ENCODE measurements around the gene PLLP. TPM values are rescaled to one million over a fixed set of nuclear protein-coding genes. Genes with fewer than 3 reads are reported as not detected.

The PLLP gene, protein sequence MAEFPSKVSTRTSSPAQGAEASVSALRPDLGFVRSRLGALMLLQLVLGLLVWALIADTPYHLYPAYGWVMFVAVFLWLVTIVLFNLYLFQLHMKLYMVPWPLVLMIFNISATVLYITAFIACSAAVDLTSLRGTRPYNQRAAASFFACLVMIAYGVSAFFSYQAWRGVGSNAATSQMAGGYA
- total RNA-seq = 1.6 TPM

DNA sequence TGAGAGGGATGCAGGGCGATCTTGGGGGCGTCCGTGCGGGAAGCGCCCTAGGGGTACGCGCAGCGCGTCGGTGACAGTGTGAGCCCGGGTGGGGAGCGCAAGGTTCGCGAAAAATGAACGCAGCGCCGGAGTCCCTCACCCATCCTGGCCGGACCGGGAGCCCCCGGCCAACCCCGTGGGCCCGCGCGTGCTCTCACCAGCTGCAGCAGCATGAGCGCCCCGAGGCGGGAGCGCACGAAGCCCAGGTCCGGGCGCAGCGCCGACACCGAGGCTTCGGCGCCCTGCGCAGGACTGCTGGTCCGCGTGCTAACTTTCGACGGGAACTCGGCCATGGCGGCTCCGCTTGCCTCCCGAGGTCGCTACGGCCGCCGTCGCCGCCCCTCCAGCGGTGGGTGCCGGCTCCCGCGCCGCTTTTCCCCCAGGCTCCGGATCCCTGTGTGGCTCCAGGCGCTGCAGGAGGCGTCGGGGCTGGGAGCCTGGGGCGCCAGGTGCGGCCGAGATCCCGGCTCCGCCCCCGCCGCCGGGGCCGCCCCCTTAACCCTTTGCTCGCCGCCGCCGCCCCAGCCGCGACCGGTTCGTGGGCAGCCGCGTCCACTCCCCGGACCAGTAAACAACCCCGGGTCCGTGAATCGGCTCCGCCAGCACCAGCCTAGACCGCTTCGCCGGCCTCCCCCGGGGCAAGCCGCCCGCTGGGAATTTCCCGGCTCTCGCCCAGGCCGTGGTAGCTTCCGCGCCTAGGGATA is at the start of gene PLLP:
TSS of gene PLLP (minus strand) at position 464 of the 743 bp plus-strand sequence. CDS start at position 332, 132 bp downstream.
- DNase-seq (ENCODE audit: low spot score in 2 of 2) = peak; percentile 86 to 89
- no peak for FAIRE-seq

DNA sequence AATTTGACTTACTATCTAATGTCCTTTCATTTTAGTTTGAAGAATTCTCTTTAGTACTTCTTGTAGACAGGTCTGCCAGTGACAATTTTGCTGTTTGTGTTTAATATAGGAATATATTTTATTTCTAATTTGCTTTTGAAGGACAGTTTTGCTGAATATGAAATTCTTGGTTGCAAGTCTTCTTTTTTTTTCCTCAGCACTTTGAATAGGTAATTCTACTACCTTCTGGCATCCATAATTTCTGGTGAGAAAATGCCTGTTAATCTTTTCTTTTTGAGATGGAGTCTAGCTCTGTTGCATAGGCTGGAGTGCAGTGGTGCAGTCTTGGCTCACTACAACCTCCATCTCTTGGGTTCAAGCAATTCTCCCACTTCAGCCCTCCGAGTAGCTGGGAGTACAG is 48.9 kb upstream of the PLLP start:
- FAIRE-seq (no peak), DNase-seq (ENCODE audit: low spot score in 2 of 2) (no peak)

DNA sequence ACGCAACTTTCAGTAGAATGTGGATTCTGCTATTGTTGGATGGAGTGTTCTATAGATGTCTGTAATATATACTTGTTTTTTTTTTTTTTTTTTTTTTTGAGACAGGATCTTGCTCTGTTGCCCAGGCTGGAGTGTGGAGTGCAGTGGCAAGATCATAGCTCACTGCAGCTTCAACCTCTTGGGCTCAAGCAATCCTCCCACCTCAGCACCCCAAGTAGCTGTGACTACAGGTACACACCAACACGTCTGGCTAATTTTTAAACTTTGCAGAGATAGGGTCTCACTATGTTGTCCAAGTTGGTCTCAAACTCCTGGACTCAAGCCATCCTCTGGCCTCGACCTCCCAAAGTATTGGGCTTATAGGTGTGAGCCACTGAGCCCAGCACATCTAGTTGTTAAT is 46.9 kb upstream of the PLLP start:
- FAIRE-seq = no peak
- no peak for DNase-seq (ENCODE audit: low spot score in 2 of 2)

DNA sequence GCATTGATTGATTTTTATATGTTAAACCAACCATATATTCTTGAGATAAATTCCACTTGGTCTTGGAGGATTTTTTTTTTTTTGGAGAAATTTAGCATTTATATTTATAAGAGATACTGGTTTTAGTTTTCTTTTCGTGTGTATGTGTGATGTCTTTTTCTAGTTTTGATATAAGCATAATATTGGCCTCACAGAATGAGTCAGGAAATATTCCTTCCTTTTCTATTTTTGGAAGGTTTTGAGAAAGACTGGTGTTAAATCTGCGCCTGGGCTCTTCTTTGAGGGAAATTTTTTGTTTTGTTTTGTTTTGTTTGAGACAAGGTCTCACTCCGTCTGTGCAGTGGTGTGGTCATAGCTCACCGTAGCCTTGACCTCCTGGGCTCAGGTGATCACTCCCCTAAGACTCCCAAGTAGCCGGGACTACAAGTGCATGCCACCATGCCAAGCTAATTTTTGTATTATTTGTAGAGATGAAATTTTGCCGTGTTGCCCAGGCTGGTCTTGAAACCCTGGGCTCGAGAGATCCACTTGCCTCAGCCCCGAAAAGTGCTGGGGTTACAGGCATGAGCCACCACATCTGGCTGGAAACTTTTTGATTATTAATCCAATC is 45.4 kb upstream of the PLLP start:
- FAIRE-seq = no peak
- DNase-seq (ENCODE audit: low spot score in 2 of 2) = no peak

DNA sequence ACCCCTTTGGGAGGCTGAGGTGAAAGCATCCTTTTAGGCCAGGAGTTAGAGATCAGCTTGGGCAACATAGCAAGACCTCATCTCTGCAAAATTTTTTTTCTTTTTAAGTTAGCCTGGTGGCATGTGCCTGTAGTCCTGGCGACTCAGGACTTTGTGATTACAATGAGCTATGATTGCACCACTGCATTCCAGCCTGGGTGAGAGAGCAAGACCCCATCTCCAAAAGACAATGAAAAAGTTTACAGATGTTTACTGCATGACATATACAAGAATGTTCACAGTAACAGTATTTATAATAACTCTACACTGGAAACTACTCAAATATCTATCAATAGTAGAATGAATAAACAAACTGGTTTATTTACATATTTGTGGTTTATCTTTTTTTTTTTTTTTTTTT is 41.0 kb upstream of the PLLP start:
- DNase-seq (ENCODE audit: low spot score in 2 of 2) = no peak
- FAIRE-seq = no peak

DNA sequence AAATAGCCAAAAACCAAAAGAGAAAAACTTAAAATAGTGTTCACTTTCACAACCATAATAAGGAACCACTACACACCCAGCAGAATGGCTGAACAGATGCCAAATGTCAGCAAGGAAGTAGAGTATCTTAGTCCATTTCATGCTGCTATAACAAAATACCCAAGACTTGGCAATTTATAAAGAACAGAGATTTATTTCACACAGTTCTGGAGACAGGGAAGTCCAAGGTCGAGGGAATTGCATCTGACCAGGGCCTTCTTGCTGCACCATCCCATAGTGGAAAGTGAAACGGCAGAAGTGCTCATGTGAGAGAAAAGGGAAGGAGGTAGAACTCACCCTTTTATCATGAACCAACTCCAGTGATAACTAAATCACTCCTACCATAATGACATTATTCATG is 40.3 kb upstream of the PLLP start:
- no peak for FAIRE-seq

DNA sequence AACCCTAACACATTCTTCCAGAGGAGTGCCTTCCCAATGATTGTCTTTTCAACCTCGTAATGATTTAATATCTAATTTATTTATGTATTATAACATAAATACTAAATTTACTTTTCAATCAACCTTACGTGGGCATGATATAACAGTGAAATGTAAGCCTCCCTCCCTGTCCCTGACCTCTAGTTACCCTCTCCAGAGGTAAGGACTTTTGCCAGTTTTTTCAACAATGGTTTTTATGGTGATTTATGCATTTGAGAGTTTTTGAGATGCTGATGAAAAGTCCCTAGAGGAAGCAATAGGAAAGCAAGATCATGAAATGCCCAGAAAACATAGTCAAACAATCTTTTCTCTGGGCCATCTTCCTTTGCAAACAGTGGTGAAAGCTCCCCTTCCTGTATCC is 35.2 kb upstream of the PLLP start:
- DNase-seq (ENCODE audit: low spot score in 2 of 2) = no peak

More for the DNA sequence above, 40.3 kb upstream of the PLLP start:
- no peak for DNase-seq (ENCODE audit: low spot score in 2 of 2)

DNA sequence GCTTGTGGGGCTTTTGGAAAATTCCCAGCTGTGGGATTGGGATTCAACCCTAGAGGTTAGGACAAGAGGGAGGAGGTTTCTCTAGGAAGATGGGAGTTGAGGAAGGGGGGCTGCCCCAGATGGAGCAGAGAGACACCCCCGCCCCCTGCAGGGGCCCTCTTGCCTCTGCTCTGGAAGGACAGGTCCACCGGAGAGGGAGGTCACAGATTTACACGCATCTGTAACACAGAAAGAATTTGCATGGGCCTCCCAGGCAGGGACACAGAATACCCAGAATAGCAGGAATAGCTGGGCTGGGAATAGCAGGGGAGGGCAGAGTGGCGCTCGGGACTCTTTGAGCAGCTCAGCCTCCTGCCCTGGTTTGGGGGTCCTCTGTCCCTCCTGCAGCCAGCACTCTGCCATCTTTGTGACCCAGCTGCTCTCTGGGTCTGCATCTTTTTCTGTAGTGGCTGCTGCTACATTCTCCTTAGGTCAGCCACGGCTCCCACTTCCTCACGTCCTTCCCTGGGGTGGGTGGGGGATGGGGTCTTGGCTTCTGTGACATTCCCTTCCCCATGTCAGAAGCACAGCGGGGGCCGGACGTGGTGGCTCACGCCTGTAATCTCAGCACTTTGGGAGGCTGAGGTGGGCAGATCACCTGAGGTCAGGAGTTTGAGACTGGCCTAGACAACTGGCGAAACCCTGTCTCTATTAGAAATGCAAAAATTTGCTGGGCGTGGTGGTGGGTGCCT is 33.9 kb upstream of the PLLP start:
- FAIRE-seq (no peak), DNase-seq (ENCODE audit: low spot score in 2 of 2) (no peak)

More for the DNA sequence above, 35.2 kb upstream of the PLLP start:
- FAIRE-seq = no peak

DNA sequence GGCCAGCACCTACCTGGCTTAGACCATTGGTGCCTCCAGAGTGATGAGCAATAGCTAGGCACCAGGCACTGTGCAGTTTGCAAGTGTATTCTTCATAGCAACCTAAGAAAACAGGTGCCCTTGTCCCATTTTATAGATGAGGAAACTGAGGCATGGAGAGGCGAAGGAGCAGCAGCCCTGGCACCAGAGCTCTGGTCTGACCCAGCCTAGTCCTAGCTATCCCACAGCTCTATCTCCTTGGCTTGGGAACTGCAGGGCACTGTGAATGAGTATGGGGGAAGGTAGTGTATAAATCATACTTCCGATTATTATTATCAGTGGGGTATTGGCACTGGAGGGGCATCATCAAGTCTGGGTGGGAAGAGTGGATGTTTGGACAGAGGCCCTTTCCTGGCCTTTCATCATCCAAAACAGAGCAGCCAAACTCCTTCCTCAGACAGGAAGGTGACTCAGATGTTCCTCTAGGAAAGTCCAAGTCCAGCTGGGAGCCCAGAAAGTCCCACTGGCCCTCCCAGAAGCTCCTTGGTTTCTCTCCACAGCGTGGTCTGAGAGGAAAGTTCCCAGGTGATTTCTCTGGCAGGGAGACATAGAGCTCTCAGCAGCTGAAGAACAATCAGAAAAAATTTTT is 32.0 kb upstream of the PLLP start:
- peak in 1 of 2 donors; percentile 27 for DNase-seq (ENCODE audit: low spot score in 2 of 2)
- no peak for FAIRE-seq

DNA sequence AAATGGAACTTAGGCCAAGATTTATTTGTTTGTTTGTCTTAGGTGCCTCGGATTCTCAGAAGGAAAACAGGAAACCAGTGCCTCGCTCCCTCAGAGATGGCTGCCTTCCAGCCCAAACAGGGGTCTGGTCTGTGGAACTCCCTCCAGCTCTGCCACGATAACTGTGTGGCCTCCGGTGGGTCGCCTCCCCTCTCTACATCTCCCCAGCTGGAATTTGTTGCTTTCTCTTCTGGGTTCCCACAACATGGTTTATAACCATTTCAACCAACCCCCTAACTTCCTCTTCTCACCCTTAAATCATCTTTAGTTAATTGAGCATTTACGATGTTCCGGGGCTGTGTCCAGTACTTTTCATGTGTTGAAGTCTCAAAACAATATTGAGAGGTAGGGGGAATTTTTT is 30.9 kb upstream of the PLLP start:
- DNase-seq (ENCODE audit: low spot score in 2 of 2) (no peak), FAIRE-seq (no peak)

DNA sequence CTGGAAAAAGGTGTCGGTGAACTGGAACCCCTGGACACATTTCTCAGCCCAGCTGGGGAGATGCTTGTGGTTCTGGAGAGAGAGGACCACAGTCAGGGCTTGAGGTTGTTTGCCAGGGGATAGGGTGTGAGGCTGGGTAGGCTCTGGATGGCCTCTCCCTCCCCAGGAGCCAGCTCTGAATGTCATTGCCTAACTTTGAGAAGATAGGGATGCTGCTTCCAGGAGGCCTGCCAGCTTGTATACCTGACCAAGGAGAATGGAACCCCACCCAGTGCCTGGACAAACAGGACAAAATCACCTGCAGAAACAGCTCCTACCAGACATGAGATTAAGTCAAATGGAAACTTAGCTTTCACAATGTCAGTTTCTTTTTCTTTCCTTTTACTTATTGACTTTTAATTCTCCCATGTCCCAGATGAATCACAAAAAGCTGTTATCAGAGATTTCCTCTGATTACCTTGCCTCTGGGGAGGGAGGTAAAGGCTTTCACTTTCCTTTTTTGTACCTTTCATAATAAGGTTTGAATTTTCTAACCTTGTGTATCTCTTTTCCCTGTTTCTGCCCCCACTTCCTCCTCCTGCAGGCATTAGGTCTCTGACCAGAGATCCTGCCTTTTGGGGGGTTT is 29.8 kb upstream of the PLLP start:
- DNase-seq (ENCODE audit: low spot score in 2 of 2) (no peak), FAIRE-seq (no peak)

DNA sequence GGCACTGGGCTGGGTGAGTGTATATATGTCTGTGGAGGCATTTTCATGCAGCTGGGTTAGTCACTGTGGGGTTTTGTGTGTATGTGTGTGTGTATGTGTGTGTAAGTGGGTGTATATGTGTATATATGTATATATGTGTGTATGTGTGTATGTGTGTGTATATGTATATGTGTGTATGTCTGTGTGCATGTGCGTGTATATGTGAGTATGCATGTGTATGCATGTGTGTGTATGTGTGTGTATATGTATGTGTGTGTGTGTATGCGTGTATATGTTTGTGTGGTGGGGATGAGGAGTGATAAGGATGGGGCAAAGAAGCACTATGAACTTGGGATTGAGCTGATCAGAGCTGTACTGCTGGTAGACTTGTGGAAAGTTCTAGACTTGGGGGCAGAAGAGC is 29.0 kb upstream of the PLLP start:
- FAIRE-seq (no peak), DNase-seq (ENCODE audit: low spot score in 2 of 2) (no peak)

DNA sequence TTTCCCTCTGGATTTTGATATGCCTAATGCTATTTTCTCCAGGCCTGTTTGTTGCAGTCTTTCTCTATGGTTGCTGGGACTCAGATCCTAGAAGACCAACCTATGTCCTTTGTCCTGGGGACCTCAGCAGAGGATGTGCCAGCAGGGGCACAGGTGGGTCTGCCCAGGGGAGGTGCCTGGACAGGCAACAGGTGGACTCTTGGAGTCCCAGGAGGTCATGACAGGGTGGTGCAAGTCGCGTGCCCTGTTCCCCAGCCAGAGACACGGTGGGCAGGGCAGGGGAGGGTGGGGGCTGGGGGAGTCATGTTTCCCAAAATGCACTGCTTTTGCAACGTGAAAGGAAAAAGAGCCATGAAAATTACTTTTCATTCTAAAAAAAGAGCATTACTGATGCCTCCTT is 26.3 kb upstream of the PLLP start:
- DNase-seq (ENCODE audit: low spot score in 2 of 2) (no peak), FAIRE-seq (no peak)

DNA sequence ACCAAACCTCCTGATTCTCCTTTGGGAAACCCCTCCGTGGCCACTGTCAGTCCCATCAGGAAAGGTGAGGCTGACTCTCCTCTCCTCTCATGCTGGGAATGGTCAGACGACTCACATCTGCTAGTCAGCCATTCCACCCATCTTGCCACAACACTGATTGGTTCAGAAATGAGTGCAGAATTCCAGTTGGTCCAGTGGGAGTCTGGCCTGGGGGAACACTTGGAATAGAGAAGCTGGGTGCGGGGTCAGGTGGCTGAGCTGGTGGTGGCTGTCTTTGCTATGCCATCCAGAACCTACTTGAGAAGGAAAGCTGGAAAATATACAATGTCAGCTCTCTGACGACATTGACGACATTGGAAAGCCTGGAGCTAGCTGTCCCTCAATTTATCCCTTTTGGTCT is 23.6 kb upstream of the PLLP start:
- FAIRE-seq (no peak), DNase-seq (ENCODE audit: low spot score in 2 of 2) (no peak)

DNA sequence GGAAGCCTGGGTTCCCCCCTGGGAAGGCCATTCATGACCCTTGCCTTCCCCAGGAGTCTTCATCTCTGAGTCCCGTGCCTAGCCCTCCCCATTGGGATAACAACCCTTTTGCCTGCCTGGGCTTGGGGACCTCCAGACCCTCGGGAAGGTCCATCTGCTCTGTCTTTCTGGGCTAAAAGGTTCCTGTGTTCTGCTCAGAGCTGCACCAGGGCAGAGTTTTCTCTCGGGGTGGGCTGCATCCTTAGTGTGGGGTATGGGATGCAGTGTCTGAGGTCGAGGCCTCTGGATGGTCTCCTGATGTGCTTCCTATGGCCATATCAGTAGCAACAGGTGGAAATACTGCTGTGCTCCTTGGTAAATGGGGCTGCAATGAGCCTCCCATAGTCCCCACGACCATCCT is 22.9 kb upstream of the PLLP start:
- FAIRE-seq (no peak), DNase-seq (ENCODE audit: low spot score in 2 of 2) (no peak)

DNA sequence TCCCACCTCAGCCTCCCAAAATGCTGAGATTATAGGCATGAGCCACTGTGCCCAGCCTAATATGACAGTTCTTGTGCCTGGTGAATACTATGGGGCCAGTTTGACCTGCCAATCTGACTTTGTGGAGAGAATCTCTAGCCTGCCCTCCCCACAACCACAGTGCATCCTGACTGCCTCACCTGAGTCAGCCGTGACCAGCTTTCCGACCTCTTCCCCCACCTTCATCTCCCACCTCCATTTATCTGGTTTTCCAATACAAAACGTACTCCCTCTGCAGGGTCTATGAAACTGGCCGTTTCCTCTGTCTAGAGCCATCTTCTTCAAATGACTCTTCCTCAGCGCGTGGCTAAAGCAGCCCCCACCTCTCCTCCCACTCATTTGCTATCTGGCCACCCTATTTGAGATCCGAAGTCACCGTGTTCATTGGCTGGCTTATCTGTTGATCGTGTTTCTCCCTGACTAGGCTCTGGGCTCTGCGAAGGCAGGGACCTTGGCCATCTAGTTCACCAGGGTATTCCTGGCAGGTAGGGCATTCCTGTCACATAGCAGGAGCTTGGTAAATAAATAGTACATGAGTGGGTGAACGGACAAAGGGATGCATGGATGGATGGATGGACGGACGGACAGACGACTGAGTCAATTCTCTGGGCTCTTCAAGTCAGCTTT is 22.3 kb upstream of the PLLP start:
- DNase-seq (ENCODE audit: low spot score in 2 of 2) (no peak), FAIRE-seq (no peak)

DNA sequence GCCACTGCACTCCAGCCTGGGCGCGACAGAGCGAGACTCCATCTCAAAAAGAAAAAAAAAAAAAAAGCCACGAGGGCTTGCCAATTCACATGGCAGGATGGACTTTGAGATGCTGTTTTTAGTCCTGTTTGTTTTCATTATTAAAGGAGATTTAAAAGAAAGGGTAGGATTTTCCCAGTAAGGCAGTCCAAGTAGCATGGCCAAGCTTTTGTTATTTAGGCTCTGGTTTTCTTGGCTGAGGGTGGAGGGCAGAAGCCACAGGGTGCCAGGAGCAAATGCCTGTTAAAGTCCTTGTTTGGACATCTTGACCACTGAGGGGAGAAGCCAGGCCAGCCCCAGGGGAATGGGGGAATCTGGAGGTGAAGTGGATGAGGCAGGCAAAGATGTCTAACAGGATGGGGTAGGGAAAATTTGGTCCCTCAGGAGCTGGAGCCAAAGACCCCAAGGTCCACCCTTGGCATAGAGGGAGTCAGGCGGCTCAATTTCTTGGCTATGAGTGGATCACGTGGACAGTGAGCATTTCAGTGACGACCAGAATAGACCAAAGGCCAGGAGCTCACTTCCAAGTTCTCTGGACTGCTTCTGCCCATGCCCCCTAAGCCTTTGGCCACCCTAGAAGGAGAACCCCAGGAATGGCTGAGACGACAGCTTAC is 20.8 kb upstream of the PLLP start:
- FAIRE-seq (no peak), DNase-seq (ENCODE audit: low spot score in 2 of 2) (no peak)

DNA sequence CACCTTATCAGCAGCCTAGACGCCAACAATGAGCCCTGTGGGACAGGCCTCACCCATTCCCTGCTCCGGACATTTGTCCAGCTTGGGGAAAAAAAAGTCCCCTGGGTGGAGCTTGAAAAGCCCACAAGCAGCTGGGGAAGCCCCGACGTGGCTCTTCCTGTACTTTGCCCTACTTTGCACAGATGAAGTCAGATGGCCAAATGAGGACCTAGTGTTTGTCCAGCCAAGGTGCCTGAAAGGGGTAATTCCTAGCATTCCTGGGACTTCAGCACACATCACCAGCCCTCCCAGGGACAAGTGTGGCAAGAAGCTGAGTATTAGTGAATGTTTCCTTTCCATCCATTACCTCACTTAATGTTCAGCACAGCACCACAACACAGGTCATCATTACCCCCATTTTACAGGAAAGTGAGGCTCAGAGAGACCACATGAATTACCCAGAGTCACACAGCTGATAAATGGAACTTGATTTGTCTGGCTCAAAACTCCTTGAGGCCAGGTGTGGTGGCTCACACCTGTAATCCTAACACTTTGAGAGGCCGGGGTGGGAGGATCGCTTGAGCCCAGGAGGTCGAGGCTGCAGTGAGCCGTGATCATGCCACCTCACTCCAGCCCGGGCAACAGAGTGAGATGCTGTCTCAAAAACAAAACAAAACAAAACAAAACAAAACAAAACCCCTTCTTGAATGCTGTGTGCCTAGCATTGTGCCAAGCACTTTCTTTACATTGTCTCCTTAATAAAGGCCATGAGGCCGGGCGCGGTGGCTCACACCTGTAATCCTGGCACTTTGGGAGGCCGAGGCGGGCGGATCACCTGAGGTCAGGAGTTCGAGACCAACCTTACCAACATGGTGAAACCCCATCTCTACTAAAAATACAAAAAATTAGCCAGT is 19.9 kb upstream of the PLLP start:
- FAIRE-seq (no peak), DNase-seq (ENCODE audit: low spot score in 2 of 2) (no peak)

DNA sequence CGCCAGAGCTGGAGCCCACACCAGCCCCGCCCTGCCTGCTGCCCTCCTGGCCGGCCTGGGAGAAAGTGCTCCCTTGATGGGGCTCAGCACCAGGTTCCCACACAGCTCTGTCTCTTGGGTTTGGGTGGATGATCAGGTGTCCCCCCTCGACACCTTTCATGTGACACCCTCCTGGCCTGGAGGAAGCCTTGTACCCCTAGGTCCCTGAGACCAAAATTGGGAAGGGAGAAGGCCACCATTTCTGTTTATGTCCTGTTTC is 19.4 kb upstream of the PLLP start:
- FAIRE-seq (no peak), DNase-seq (ENCODE audit: low spot score in 2 of 2) (no peak)
